Keratinocyte (primary cell): ENCODE measurements around the gene STIM1. TPM values are rescaled to one million over a fixed set of nuclear protein-coding genes. Genes with fewer than 3 reads are reported as not detected.

Experiments used
- DNase-seq: peaks from one replicate; pipeline ENCODE4 v3.0.0-alpha.2; 2011; ENCODE audit warnings: low read depth, missing footprints, low spot score
- FAIRE-seq: peaks from 2 replicates; lab custom pipeline; 2011; peaks lifted over from hg19 to GRCh38; lab: Jason Lieb, UNC
- H2AFZ ChIP-seq: 2 replicates; pipeline ENCODE4 v1.6.0; 2012; ENCODE audit warnings: low read length, control low read depth, inconsistent platforms; ENCODE audit not compliant: control insufficient read depth
- H3K27ac ChIP-seq: 2 replicates; pipeline ENCODE4 v1.5.1; 2011; ENCODE audit warnings: low read length; ENCODE audit not compliant: control insufficient read depth, insufficient read depth
- H3K27me3 ChIP-seq: 3 replicates; pipeline ENCODE4 v1.6.0; 2011; ENCODE audit warnings: low read length; ENCODE audit not compliant: control insufficient read depth, insufficient read depth; ENCODE audit errors: extremely low read depth
- H3K36me3 ChIP-seq, 2 experiments: 2 replicates in 1 of 2; 3 replicates in 1 of 2; pipeline ENCODE4 v1.5.1; 2011; ENCODE audit warnings: low read length in 2 of 2, mild to moderate bottlenecking in 1 of 2; ENCODE audit not compliant: control insufficient read depth in 2 of 2, insufficient read depth in 2 of 2; ENCODE audit errors: extremely low read depth in 1 of 2
- H3K4me1 ChIP-seq: 3 replicates; pipeline ENCODE4 v1.5.1; 2011; ENCODE audit warnings: low read length; ENCODE audit not compliant: control insufficient read depth, insufficient read depth; ENCODE audit errors: extremely low read depth
- H3K4me2 ChIP-seq: 3 replicates; pipeline ENCODE4 v1.6.0; 2011; ENCODE audit warnings: low read depth, low read length; ENCODE audit not compliant: control insufficient read depth, insufficient read depth; ENCODE audit errors: extremely low read depth
- H3K4me3 ChIP-seq, 3 experiments: fragments of 200-600 bp in 1 of 3; sonication (generic) in 1 of 3; 2 replicates in 2 of 3; 3 replicates in 1 of 3; pipeline ENCODE4 v1.5.1; 2011 to 2016; ENCODE audit warnings: low read length in 3 of 3, mild to moderate bottlenecking in 3 of 3, control low read depth in 2 of 3, inconsistent platforms in 1 of 3, low read depth in 1 of 3, mixed read lengths in 1 of 3, mixed run types in 1 of 3, moderate library complexity in 1 of 3; ENCODE audit not compliant: control insufficient read depth in 2 of 3, insufficient read depth in 2 of 3; ENCODE audit errors: extremely low read depth in 1 of 3
- H3K79me2 ChIP-seq: 2 replicates; pipeline ENCODE4 v1.6.0; 2012; ENCODE audit warnings: low read length; ENCODE audit not compliant: control insufficient read depth, insufficient read depth
- H3K9ac ChIP-seq: 3 replicates; pipeline ENCODE4 v1.6.0; 2011; ENCODE audit warnings: low read length; ENCODE audit not compliant: control insufficient read depth, insufficient read depth; ENCODE audit errors: extremely low read depth
- H3K9me1 ChIP-seq: 3 replicates; pipeline ENCODE4 v1.6.0; 2011; ENCODE audit warnings: low read length; ENCODE audit not compliant: control insufficient read depth, insufficient read depth; ENCODE audit errors: extremely low read depth
- H3K9me3 ChIP-seq: 2 replicates; pipeline ENCODE4 v1.5.1; 2012; ENCODE audit warnings: low read depth, low read length; ENCODE audit not compliant: control insufficient read depth
- H4K20me1 ChIP-seq: 3 replicates; pipeline ENCODE4 v1.6.0; 2011; ENCODE audit warnings: low read length; ENCODE audit not compliant: control insufficient read depth, insufficient read depth; ENCODE audit errors: extremely low read depth
- EZH2 ChIP-seq: IDR thresholded peaks from one replicate; pipeline ENCODE4 v1.6.1; 2012; ENCODE audit warnings: inconsistent platforms, mild to moderate bottlenecking, low read length, moderate library complexity
- dilution Hi-C: fragments of 300-500 bp; cut with MboI; formaldehyde crosslinking; loops from one replicate; pipeline ENCODE4 v1.7.0; 2020; ENCODE audit warnings: low sequenced_read_pairs; ENCODE audit not compliant: extremely low pct_ligation_motif_present
- polyA plus RNA-seq, 5 experiments: library from polyadenylated mRNA; depleted of rRNA in 3 of 5; stranded (reverse) in 3 of 5; stranded (forward) in 1 of 5; unstranded in 1 of 5; fragments of >200 nt; gene quantifications; 1 replicate in 1 of 5; 2 replicates in 3 of 5; 3 replicates in 1 of 5; pipeline versions ENCODE4 v1.2.1 to v1.2.3, GENCODE V29; 2011 to 2012; ENCODE audit warnings: missing spikeins in 2 of 5, low read depth in 1 of 5, low replicate concordance in 1 of 5
- TF ChIP-seq, protein P1 (sequence below), 3 experiments: IDR thresholded peaks in 1 of 3; conservative IDR thresholded peaks in 1 of 3; optimal IDR thresholded peaks in 1 of 3; 2 replicates in 2 of 3; 3 replicates in 1 of 3; pipeline versions ENCODE3 to v1.5.1; 2011; ENCODE audit warnings: low read length in 3 of 3, mild to moderate bottlenecking in 3 of 3, moderate library complexity in 2 of 3, control low read depth in 1 of 3, inconsistent platforms in 1 of 3; ENCODE audit not compliant: insufficient read depth in 2 of 3; ENCODE audit errors: extremely low read depth in 1 of 3

STIM1 gene
- polyA plus RNA-seq, 1 donor (not counting 4 experiments of a cell fraction or from before 2014, with no cell fraction given), result 23.7 TPM

DNA sequence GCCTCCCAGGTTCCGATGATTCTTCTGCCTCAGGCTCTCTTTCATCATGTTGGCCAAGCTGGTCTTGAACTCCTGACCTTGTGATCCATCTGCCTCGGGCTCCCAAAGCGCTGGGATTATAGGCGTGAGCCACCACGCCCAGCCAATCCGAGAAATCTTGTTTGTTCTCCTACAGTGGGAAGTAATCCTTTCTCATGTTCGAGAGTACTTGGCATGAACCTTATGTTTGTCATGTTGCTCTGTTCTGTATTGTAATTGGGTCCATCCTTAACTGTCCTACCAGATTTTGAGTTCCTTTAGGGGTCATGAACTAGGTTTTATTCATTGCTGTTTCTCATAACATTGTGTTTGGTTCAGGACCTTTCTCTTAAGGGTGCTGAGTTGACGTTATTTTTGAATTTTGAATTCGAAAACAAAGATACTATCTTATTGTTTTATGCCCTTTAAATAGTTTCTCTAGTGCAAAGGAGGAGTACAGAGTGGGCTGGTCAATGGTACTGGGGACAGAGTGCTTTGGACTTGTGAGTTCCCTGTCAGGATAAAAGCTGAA lies 125.7 kb downstream of the STIM1 start:
- Histone ChIP-seq H4K20me1 (no peaks in the 10 kb centered on the region), H3K9me1 (peaks cover 5% of the 10 kb centered on the region), H3K4me2 (no peak overlapping the region), H3K9ac (no peak overlapping the region), H3K27ac (no peak overlapping the region), H3K4me3 (no peak overlapping the region), H3K79me2 (peaks cover 4% of the 10 kb centered on the region), H3K27me3 (no peaks in the 10 kb centered on the region), H3K4me1 (peaks cover 9% of the 10 kb centered on the region), H3K36me3 (no peaks in the 10 kb centered on the region), H2AFZ (no peak overlapping the region), H3K9me3 (no peaks in the 10 kb centered on the region)
- no peak for DNase-seq
- TF ChIP-seq, protein P1, sequence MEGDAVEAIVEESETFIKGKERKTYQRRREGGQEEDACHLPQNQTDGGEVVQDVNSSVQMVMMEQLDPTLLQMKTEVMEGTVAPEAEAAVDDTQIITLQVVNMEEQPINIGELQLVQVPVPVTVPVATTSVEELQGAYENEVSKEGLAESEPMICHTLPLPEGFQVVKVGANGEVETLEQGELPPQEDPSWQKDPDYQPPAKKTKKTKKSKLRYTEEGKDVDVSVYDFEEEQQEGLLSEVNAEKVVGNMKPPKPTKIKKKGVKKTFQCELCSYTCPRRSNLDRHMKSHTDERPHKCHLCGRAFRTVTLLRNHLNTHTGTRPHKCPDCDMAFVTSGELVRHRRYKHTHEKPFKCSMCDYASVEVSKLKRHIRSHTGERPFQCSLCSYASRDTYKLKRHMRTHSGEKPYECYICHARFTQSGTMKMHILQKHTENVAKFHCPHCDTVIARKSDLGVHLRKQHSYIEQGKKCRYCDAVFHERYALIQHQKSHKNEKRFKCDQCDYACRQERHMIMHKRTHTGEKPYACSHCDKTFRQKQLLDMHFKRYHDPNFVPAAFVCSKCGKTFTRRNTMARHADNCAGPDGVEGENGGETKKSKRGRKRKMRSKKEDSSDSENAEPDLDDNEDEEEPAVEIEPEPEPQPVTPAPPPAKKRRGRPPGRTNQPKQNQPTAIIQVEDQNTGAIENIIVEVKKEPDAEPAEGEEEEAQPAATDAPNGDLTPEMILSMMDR (optimal IDR thresholded peaks at IDR 0.05 in 1 of 3, IDR thresholded peaks at IDR 0.05 in 1 of 3, conservative IDR thresholded peaks at IDR 0.05 in 1 of 3; ENCODE audit: extremely low read depth in 1 of 3, insufficient read depth in 2 of 3, low read length in 3 of 3), result no peak
- FAIRE-seq, result no peak
- dilution Hi-C loops, result no loop called here

DNA sequence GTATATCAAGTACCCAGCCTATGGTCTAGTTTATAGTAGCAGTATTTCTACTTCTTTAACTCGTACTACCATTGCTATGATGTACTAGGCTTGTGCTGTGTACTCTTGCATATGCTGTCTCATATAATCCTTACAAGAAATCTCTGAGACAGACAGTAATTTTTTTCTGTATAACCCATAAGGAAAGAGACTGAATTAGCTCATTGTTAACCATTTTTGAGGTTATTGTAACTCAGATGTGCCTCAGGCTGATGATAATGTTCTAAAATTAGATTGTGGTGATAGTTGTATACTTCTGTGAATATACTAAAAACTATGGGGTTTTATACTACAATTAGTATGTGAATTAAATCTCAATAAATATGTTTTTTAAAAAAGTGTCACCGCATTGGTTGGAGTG lies 127.0 kb downstream of the STIM1 start:
- dilution Hi-C loops, result no loop called here
- Histone ChIP-seq H3K4me1 (peaks cover 9% of the 10 kb centered on the region), H3K27ac (no peak overlapping the region), H3K79me2 (peaks cover 4% of the 10 kb centered on the region), H4K20me1 (no peaks in the 10 kb centered on the region), H2AFZ (no peak overlapping the region), H3K4me2 (no peak overlapping the region), H3K9ac (no peak overlapping the region), H3K27me3 (no peaks in the 10 kb centered on the region), H3K4me3 (no peak overlapping the region), H3K9me3 (no peaks in the 10 kb centered on the region), H3K9me1 (peaks cover 5% of the 10 kb centered on the region), H3K36me3 (peaks cover 0 to 2% of the 10 kb centered on the region in 2 experiments)
- DNase-seq (no peak), FAIRE-seq (no peak)
- TF ChIP-seq, protein P1 (optimal IDR thresholded peaks at IDR 0.05 in 1 of 3, IDR thresholded peaks at IDR 0.05 in 1 of 3, conservative IDR thresholded peaks at IDR 0.05 in 1 of 3; ENCODE audit: extremely low read depth in 1 of 3, insufficient read depth in 2 of 3, low read length in 3 of 3), result no peak
- TF ChIP-seq EZH2, result no peak
